LNCaP clone FGC (cell line): ENCODE results near the gene MLLT3.

Experiments
- DNase-seq: peaks from one replicate; pipeline ENCODE4 v3.0.0-alpha.2; 2011; ENCODE audit warnings: low read depth
- H3K4me3 ChIP-seq: 2 replicates; pipeline ENCODE4 v1.5.1; 2011; ENCODE audit warnings: mild to moderate bottlenecking, low read depth, low read length, control low read depth
- TF ChIP-seq, protein P1 (sequence below): IDR thresholded peaks from 2 replicates; pipeline ENCODE4 v1.5.1; 2012; ENCODE audit warnings: mild to moderate bottlenecking; ENCODE audit not compliant: control insufficient read depth, insufficient read depth; ENCODE audit errors: extremely low read depth

MLLT3 gene

DNA sequence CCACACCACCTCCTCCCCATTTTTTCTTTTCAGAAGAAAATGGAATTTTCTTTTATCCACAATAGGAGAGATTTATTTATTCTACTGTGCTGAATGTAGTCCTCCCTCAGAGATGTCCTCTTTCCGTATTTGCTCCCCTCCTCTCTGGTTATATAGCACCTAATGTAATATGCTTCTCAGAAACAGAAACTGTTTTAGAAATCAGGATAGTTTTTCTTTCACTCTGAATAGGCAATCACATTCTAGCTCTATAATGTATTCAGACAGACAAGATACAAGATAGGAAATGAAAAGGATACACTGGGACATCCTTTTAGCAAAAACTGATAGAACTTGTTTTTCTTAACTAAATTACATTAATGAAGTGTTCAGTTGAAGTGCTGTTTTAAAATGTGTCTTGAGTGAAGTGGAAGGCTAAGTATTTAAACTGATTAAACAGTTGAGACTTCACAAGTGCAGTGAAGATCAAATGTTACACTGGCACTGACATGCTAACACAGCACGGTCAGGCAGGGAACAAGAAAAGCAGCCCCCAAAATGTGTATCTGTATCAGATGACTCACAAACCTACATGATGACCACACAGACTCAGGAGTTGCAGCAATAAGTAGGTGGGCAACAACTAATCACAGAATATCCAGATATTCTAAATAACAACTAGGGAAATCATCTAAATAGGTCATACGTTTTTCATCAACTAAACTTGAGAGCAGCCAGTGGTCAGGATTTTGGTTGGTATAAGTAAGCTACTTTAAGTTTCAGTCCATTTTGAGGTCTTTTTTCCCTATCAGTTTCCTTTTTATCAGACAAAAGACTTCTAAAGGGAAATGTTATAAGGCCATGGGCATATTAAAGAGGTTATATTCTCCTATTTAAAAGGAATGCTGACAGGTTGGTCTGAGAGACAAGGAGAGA lies 260.4 kb downstream of the MLLT3 start:
- DNase-seq: no peak
- TF ChIP-seq, protein P1, sequence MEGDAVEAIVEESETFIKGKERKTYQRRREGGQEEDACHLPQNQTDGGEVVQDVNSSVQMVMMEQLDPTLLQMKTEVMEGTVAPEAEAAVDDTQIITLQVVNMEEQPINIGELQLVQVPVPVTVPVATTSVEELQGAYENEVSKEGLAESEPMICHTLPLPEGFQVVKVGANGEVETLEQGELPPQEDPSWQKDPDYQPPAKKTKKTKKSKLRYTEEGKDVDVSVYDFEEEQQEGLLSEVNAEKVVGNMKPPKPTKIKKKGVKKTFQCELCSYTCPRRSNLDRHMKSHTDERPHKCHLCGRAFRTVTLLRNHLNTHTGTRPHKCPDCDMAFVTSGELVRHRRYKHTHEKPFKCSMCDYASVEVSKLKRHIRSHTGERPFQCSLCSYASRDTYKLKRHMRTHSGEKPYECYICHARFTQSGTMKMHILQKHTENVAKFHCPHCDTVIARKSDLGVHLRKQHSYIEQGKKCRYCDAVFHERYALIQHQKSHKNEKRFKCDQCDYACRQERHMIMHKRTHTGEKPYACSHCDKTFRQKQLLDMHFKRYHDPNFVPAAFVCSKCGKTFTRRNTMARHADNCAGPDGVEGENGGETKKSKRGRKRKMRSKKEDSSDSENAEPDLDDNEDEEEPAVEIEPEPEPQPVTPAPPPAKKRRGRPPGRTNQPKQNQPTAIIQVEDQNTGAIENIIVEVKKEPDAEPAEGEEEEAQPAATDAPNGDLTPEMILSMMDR: no peak

DNA sequence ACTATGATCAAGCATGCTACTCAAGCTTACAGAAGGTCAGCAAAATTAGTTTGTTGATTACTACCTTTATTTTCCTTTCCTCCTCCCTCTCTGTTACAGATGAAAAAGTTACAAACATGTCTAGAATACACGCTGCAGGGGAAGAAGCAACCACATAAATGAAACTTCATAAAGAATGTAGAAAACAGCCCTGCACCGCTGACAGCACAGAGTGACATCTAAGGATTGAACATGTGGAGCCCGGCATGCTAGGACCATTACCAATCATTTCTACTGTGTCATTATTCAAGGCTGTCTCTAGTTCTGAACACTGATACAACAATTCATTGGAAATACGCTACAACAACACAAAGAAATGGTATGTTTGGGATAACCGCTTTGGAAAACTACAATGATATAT lies 261.1 kb downstream of the MLLT3 start:
- H3K4me3 ChIP-seq: no peak overlapping the region
- DNase-seq: no peak
- TF ChIP-seq, protein P1: no peak

More for the DNA sequence above, 260.4 kb downstream of the MLLT3 start:
- no peak overlapping the region for H3K4me3 ChIP-seq

GRCh38 chr9:20358207-20358606 lies 264.1 kb downstream of the MLLT3 start:
- TF ChIP-seq, protein P1: no peak
- peak; percentile 59 for DNase-seq
- no peak overlapping the region for H3K4me3 ChIP-seq

- no peak overlapping the region for H3K4me3 ChIP-seq
- DNase-seq: peak; percentile 45
- TF ChIP-seq, protein P1: no peak
These were observed 265.3 kb downstream of the MLLT3 start for GRCh38 chr9:20357037-20357432.

DNA sequence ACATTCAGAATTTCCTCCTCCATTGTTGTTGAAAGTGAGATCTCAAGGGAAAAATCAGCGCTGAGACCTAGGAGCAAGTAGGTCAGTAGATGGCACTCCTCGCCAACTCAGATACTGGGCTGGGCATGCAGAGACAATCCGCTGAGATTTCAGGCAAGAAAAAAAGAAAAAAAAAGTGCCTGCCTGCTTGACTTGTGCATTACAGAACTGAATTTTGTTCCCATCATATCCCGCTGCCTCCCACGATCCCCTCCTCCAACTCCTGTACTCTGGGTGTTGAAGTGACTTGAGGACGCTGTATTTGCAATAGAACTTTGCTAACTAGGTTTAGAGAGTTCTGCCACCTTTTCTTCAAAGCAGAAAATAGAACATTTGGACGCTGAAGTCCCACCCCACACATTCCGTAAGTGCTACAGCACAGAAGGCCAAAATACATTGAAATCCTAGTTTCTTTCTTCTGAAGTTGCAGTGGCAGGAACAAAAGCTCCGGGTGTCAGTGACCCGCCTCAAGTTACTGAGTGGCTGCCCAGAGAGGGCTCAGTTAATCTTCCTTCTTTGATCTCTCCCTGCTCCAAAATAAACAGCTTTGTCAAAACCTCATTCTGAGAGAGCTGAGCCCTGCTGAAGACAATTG lies 265.8 kb downstream of the MLLT3 start:
- H3K4me3 ChIP-seq: peak overlapping the region; percentile 17
- TF ChIP-seq, protein P1: peak; percentile 96
- DNase-seq: peak; percentile 79

- no peak for DNase-seq
- TF ChIP-seq, protein P1: no peak
- no peak overlapping the region for H3K4me3 ChIP-seq
These were observed 267.3 kb downstream of the MLLT3 start for GRCh38 chr9:20355022-20355421.
